GM19238 (cell line): ENCODE data around the gene NXNL2.

Experiments used
- DNase-seq: peaks from one replicate; pipeline ENCODE4 v3.0.0; 2011; ENCODE audit warnings: low spot score; ENCODE audit not compliant: insufficient read length

Gene NXNL2

GRCh38 chr9:88531920-88532698, 2.9 kb upstream of the NXNL2 start:
- no peak for DNase-seq

DNA sequence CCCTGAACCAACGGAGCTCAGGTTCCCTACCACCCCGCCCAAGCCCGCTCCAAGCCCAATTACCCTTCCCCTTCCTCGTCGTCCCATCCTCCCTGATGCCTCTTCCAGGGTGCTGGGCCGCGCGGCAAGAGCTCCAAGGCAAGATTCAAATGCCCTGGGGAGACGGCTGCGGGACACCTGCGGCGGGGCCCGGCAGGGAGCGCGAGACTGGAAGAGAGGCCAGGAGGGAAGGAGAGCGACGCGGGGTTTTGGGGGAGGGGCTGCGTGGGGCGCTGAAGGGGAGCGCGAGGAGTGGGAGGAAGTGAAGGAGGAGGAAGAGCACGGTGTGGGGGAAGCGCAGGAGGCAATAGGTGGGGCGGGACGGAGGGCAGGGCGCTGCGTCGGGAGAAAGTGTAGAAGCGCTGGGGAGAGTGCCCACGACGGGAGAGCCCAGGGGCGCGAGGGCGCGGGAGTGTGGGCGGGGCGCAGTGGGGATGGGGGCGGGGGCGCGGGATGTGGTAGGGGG, 975 bp upstream of the NXNL2 start:
- no peak for DNase-seq

GRCh38 chr9:88535226-88536022, 446 bp downstream of the NXNL2 start:
- no peak for DNase-seq

DNA sequence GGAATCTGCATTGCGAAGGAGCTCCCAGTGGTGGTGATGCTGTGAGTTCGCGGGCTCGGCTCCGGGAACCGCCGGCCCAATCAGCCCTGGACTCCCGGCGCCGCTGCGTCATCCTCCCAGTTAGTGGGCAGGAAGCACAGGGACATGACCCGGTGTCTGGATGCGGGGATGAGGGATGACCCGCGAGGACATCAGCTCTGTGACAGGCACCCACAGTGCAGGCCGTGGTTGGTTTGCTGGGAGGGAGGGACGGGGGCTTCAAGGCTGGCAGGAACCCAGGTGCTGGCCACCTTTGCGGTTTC, 996 bp downstream of the NXNL2 start:
- no peak for DNase-seq

DNA sequence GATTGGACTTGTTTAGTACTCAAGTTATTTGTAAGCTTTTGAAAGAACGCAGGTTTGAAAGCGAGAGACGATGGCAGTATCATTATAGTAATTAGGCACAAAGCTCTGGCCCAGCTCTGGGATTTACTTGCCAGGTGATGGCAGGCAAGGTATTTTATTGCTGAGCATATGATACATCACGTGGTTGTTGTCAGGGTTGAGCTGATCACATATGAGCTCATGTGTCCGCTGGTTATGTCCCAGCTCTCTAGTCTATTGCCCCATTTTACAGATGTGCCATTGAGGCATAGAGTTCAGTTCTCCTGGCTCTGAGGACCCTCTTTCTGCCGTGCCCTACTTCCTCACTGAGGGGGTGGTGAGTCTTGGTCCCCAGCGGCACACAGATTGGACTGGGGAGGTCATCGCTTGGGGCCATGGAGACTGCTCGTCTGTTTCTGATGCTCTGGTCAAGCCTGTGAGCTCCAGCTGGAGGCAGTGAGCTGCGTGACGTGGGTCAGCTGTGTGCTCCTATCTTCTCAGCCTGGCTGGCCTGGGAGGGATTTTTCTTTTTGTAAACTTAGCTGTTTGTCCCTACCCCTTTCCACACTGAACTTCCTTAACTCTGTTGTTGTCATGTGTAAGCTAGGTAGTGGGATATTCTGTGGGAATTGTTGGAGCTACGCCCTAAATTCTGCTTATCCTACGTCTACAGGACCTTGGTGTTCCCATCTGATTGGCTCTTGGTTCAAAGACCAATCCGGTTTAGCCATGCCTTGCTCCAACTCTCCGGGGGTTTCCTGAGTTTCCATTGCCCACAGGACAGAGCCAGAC, 2.2 kb downstream of the NXNL2 start:
- no peak for DNase-seq

DNA sequence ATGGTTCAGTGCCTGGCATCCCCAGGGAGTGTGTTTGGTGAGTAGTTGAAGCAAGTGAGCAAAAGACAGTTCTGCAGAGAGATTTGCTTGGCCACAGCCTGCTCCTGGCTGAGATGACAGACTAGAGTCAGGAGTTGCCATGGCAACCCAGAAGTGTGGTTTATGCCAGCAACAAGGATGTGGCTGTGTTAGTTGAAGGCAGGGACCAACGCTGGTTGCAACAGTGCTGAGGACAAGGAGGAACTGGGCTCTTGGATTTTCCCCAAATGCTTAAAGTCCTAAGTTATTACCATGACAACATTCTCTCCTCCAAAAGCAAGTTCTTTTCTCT, 2.7 kb downstream of the NXNL2 start:
- no peak for DNase-seq

GRCh38 chr9:88538311-88539085, 3.5 kb downstream of the NXNL2 start:
- DNase-seq, result no peak

GRCh38 chr9:88539246-88539645, 4.3 kb downstream of the NXNL2 start:
- no peak for DNase-seq

- DNase-seq, result no peak
These were observed 5.3 kb downstream of the NXNL2 start for GRCh38 chr9:88540251-88540763.

GRCh38 chr9:88544245-88544644, 9.3 kb downstream of the NXNL2 start:
- no peak for DNase-seq

- no peak for DNase-seq
These were observed 16.7 kb downstream of the NXNL2 start for GRCh38 chr9:88551546-88552137.

DNA sequence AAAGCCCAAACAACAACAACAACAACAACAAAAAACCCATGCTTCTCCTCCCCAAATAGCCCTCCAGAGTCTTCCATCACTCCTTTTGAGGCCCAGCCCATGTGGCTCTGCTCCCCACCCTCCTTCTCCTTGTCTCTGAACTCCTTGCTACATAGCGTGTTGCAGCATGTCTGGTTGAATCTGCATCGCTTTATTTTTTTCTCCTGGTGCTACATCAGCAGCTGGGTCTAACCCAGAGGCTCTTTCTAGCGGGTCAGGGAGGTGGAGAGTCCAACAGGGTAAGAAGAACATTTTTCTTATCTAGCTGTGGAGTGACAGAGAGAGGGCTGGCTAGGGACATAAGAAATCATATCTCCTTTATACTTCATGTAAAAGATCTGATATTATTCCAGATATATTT, 18.4 kb downstream of the NXNL2 start:
- DNase-seq, result no peak

DNA sequence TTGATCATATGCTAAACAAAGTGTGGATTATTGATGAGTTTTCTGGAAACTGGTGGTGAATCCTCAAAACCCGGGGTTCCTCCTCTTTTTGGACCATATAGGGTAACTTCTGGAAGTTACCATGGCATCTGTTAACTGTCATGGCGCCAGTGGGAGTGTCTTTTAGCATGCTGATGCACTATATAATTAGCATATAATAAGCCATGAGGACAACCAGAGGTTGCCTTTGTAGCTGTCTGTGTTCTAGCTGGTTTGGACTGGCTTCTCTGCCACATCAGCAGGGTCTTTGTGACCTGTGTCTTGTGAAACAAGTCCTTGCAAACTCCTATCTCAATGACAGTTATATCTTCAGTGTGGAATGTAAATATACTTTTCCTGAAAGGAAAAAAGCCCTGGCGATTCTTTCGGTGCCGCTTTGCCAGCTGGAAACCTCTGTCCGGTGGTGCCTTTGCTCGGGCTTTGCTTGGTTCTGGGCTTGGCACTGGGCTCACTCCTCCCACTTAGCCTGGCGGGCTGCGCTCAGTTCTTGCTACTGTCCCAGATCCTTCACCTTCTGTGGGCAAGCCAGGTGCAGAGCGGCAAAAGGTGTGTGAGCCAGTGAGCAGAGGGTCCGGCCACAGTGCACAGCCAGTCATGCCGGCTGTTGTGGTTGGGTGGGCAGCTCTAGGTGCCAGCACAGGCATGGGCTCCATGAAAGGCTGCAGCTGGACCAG, 20.4 kb downstream of the NXNL2 start:
- no peak for DNase-seq

- no peak for DNase-seq
These were observed 24.7 kb downstream of the NXNL2 start for GRCh38 chr9:88559661-88560060.

DNA sequence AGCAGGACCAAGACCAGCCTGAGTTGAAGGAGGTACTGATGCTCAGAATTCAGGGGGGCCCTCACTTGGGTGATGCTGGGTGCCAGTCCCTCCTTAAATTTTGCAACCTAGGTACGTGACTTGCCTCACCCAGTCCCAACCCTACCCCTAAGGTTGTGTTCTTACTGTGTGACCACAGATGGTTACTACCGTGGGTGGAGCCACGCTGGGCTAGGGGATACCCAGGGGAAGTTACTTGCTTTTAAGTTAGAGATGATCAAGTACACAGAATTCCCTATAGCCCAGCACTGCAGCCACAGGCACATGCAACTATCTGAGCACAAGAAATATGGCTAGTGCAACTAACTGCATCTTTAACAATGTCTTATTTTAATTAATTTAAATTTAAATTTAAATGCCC, 32.9 kb downstream of the NXNL2 start:
- no peak for DNase-seq

DNA sequence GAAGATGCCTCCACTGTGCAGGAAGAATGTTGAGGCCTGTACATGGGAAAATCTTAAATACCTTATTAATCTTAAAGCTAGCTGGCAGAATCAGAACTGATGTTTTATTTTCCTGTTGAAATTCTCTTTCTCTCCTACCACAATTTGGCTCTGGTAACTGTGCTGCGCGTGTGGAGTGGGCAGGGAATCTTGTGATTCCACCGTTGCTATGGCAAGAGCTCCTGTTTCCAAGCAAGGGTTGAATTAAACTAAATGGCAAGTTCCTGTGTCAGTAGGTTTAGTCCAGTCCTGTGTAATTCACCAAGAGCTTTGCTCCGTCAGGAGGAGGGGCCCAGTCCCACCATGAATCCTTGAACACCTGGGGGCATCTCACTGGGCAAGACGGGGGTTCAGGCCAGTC, 36.4 kb downstream of the NXNL2 start:
- DNase-seq, result no peak

GRCh38 chr9:88572684-88573083, 37.7 kb downstream of the NXNL2 start:
- no peak for DNase-seq

- DNase-seq, result no peak
These were observed 40.0 kb downstream of the NXNL2 start for GRCh38 chr9:88574953-88575352.

DNA sequence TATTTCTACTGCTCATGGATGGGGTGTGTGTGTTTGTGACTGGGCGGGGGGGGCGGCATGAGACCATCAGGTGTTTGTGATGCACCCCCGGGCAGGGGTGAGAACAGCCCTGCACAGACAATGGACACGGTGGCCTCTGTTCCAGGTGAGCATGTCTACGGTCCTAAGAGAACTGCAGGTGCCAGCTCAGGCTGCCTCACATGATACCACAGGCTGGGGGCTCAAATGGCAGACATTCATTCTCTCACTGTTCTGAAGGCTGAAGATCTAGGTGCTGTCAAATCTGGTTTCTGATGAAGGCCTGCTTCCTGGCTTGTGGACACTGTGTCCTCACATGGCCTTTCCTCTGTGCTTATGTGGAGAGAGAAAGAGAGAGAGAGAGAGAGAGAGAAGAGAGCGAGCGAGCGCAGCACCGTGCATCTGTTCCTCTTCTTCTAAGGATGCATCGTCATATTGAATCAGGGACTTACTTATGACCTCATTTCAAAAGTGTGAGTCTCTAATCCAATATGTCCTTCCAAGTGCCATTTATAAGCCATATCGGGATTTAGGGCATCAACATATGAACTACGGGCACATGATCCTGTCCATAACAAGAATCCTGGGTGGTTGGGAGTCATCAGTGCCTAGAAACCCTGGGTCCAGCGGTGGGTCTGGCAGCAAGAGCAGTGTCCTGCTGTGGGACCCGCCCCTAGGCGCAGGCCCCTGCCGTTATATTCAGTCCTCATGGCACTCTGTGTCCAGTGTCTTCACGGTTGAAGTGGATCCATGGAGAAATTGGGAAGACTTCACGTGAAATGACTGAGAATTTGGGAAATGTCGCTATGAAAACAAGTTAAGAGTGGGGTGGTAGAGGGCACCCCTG, 42.5 kb downstream of the NXNL2 start:
- DNase-seq, result no peak
